Left forelimb (tissue), 1 donor: ENCODE measurements around the gene TBC1D4.

Experiments used
- DNase-seq: peaks from one replicate; pipeline ENCODE4 v3.0.0-alpha.2; 2018; ENCODE audit warnings: low spot score

The TBC1D4 gene

GRCh38 chr13:75418186-75418843 is 63.7 kb downstream of the TBC1D4 start:
- DNase-seq: no peak

GRCh38 chr13:75417656-75418055 is 64.3 kb downstream of the TBC1D4 start:
- DNase-seq: no peak

GRCh38 chr13:75417012-75417384 is 65.0 kb downstream of the TBC1D4 start:
- no peak for DNase-seq

GRCh38 chr13:75416327-75417011 is 65.5 kb downstream of the TBC1D4 start:
- no peak for DNase-seq

GRCh38 chr13:75415694-75416093 is 66.3 kb downstream of the TBC1D4 start:
- no peak for DNase-seq

- DNase-seq: no peak
Measured at GRCh38 chr13:75415171-75415570, 66.8 kb downstream of the TBC1D4 start.

- no peak for DNase-seq
Measured at GRCh38 chr13:75414036-75414827, 67.7 kb downstream of the TBC1D4 start.

- no peak for DNase-seq
Measured at GRCh38 chr13:75411924-75412537, 69.9 kb downstream of the TBC1D4 start.

GRCh38 chr13:75410207-75410606 is 71.8 kb downstream of the TBC1D4 start:
- DNase-seq: no peak

- no peak for DNase-seq
Measured at GRCh38 chr13:75407998-75408397, 74.0 kb downstream of the TBC1D4 start.

GRCh38 chr13:75407473-75407872 is 74.5 kb downstream of the TBC1D4 start:
- no peak for DNase-seq

GRCh38 chr13:75405976-75406703 is 75.8 kb downstream of the TBC1D4 start:
- no peak for DNase-seq

- no peak for DNase-seq
Measured at GRCh38 chr13:75404726-75405125, 77.2 kb downstream of the TBC1D4 start.

- DNase-seq: no peak
Measured at GRCh38 chr13:75402787-75403186, 79.2 kb downstream of the TBC1D4 start.

- DNase-seq: no peak
Measured at GRCh38 chr13:75400775-75401174, 81.2 kb downstream of the TBC1D4 start.

GRCh38 chr13:75399879-75400217 is 82.1 kb downstream of the TBC1D4 start:
- no peak for DNase-seq

- no peak for DNase-seq
Measured at GRCh38 chr13:75399168-75399878, 82.6 kb downstream of the TBC1D4 start.

- no peak for DNase-seq
Measured at GRCh38 chr13:75398072-75398471, 83.9 kb downstream of the TBC1D4 start.

- DNase-seq: no peak
Measured at GRCh38 chr13:75395901-75396300, 86.1 kb downstream of the TBC1D4 start.

- DNase-seq: no peak
Measured at GRCh38 chr13:75395066-75395465, 86.9 kb downstream of the TBC1D4 start.

GRCh38 chr13:75393839-75394520 is 88.0 kb downstream of the TBC1D4 start:
- no peak for DNase-seq
